Fibroblast of mammary gland (primary cell): ENCODE results near the gene ATP6V0E2.
A peak's percentile ranks its signal among the peaks of the same experiment; 100 is the strongest.

ENCODE experiments used
- DNase-seq: peaks from one replicate; pipeline ENCODE4 v3.0.0-alpha.2; 2010; ENCODE audit warnings: low read depth
- H3K4me3 ChIP-seq: 2 replicates; pipeline ENCODE4 v1.5.1; 2011; ENCODE audit warnings: low read depth, mild to moderate bottlenecking, low read length, moderate library complexity; ENCODE audit not compliant: control insufficient read depth
- TF ChIP-seq, protein P1 (sequence below): conservative IDR thresholded peaks from 2 replicates; pipeline ENCODE4 v1.5.1; 2011; ENCODE audit warnings: low read depth, low read length, inconsistent platforms; ENCODE audit not compliant: control insufficient read depth, insufficient read depth

The ATP6V0E2 gene

DNA sequence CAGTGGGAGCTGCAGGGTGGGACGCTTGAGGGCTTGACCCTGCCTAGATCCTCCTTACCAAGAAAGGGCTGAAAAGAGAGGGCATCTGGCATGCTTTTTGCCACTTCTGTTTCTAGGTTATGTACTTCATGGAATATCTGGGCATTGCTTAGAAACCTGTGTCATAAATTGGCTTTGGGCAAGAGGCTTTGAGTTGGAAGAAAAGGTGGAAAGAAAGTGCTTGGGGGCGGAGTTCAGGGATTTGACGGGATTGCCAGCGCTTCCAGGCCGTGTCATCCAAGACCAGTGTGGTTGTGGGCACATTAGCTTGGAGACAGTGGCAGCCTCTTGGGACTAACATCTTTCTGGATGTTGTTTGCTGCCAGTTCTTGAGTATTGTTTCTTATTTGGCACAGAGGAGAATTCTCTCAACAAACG lies 34.8 kb upstream of the ATP6V0E2 start:
- H3K4me3 ChIP-seq = peak overlapping the region; percentile 69
- peak; percentile 26 for DNase-seq
- TF ChIP-seq, protein P1, sequence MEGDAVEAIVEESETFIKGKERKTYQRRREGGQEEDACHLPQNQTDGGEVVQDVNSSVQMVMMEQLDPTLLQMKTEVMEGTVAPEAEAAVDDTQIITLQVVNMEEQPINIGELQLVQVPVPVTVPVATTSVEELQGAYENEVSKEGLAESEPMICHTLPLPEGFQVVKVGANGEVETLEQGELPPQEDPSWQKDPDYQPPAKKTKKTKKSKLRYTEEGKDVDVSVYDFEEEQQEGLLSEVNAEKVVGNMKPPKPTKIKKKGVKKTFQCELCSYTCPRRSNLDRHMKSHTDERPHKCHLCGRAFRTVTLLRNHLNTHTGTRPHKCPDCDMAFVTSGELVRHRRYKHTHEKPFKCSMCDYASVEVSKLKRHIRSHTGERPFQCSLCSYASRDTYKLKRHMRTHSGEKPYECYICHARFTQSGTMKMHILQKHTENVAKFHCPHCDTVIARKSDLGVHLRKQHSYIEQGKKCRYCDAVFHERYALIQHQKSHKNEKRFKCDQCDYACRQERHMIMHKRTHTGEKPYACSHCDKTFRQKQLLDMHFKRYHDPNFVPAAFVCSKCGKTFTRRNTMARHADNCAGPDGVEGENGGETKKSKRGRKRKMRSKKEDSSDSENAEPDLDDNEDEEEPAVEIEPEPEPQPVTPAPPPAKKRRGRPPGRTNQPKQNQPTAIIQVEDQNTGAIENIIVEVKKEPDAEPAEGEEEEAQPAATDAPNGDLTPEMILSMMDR = peak; percentile 8

DNA sequence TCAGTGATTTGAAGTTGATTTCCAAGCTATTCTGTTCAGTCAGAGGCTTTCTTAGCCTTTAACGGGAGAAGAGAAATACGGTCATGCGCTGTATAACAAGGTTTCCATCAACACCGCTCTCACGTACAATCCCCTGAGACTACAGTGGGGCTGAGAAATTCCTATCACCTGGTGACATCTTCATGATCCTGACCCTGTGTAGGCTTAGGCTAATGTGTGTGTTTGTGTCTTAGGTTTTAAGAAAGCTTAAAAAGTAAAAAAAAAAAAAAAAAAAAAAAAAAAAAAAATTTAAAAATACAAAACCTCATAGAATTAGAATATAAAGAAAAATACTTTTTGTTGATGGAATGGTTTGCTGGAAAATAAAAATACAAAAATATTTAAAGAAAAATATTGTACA lies 33.8 kb upstream of the ATP6V0E2 start:
- H3K4me3 ChIP-seq = no peak overlapping the region
- DNase-seq = no peak
- TF ChIP-seq, protein P1 = no peak

DNA sequence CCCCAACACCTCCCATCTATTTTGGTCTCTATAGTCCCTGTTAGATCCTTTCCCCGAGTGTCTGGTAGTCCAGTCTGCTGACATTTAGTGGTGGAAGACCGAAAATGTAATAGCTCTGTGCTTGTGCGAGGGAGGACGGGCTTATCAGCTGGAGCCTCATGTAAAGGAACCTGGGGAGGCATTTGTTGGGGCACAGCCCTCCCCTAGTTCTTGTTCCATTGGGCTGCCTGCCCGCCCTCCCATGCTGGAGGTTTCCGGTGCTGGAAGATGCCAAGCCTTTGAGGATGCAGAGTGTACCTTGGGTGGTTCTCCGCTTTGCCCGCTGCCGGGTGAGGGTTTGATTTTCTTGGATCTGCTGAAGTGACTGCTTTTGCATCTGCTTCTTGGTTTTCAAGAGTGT lies 30.2 kb upstream of the ATP6V0E2 start:
- DNase-seq = no peak
- no peak overlapping the region for H3K4me3 ChIP-seq
- TF ChIP-seq, protein P1 = no peak

DNA sequence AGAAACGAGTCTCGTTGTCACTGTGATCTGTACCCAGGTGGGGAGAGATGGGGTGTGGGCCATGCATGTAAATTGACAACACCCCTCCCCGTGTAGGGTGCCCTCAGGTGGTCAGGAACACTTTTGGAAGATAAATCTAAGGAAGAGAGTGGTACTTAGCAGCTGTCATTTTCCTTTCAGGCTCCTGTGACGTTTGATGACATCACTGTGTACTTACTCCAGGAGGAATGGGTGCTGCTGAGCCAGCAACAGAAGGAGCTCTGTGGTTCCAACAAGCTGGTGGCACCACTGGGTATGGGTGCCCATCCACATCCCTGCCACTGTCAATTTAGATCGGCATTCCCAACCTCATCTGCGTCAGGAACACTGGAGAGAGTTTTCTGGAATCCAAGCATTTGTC lies 29.3 kb upstream of the ATP6V0E2 start:
- no peak overlapping the region for H3K4me3 ChIP-seq
- TF ChIP-seq, protein P1 = no peak
- DNase-seq = no peak

DNA sequence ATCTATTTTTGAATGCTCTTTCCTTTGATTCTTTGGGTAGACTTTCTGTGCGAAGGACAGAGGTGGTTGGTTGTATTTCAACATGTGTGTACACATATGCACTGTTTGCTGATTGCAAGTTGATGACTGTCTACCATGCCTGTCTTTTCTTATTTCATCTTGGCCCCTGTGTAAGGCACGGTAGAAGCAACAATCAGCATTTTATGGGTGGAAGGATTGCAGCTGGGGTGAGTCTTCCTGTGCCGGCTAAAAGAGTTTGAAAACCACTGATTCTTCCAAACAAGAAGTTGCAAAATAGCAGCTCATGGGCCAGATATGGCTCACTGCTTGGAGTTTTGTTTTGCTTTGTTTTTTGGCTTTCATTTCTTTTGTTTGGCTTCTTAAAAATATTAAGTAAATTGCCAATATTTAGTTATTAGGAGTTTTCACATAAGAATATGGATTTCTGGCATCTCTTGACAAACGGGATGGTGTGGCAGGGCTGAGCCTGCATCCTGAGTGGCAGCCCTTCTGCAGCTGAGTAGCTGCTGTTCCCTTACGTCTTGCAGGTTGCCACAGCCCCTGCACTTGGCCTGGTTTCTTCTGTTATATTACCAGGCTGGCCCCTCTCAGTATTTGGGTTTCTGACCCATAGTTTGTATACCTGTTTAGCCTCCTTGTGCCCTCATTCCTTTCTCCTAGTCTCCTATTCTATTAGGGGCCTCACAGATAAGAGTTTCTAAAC lies 28.4 kb upstream of the ATP6V0E2 start:
- TF ChIP-seq, protein P1 = no peak
- DNase-seq = no peak

DNA sequence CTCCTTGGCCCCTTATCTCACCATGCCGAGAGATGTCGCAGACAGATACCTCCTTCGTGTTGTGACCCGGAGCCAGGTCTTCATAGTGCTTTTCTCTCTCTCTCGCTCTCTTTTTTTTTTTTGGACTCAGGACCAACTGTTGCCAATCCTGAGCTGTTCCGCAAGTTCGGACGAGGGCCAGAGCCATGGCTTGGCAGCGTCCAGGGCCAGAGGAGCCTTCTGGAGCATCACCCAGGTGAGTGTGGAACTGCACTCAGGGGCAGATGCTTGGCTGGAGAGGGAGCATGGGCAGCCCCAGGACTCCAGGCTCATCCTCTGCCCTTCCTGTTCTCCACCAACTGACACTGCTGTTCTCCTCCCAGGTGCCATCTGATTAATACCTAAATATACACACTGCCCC lies 27.7 kb upstream of the ATP6V0E2 start:
- TF ChIP-seq, protein P1 = no peak
- no peak for DNase-seq
- no peak overlapping the region for H3K4me3 ChIP-seq

More for the DNA sequence above, 28.4 kb upstream of the ATP6V0E2 start:
- H3K4me3 ChIP-seq = no peak overlapping the region
